HCT116 (cell line): ENCODE measurements around the gene IFITM5. TPM values are rescaled to one million over a fixed set of nuclear protein-coding genes. Genes with fewer than 3 reads are reported as not detected.

ENCODE experiments used
- ATAC-seq: fragments of 200-7000 bp; cut with Tn5 transposase; 2 replicates; pipeline ENCODE4 v1.9.1; 2020; ENCODE audit warnings: mild to moderate bottlenecking, moderate library complexity
- BruUV-seq: library from RNA; stranded (reverse); fragments of 400-500 nt; replicated peaks from 2 replicates; lab custom pipeline; 2021; lab: Mats Ljungman, UMichigan
- CTCF ChIA-PET: fragments of 300-600 bp; sonication (Branson Sonifier 250); formaldehyde crosslinking; loops from one replicate; lab custom pipeline; 2021; ENCODE audit warnings: antibody characterized with exemption; lab: Charles Lee
- POLR2A ChIA-PET: fragments of 300-600, 350-600 bp; sonication (Branson Sonifier 250); formaldehyde crosslinking; loops from one replicate; lab custom pipeline; 2021; ENCODE audit warnings: antibody characterized with exemption; lab: Charles Lee
- RAD21 ChIA-PET, 2 experiments: fragments of 300-600 bp; sonication (Branson Sonifier 250); formaldehyde crosslinking; loops; one replicate each; lab custom pipeline; 2023; ENCODE audit warnings: low total read pairs in 2 of 2; ENCODE audit not compliant: uncharacterized antibody in 2 of 2, unreplicated experiment in 2 of 2, low non-redundant PET in 1 of 2; lab: Charles Lee
- DNase-seq: peaks from one replicate; pipeline ENCODE4 v3.0.0-alpha.2; 2010; ENCODE audit warnings: low read depth, low spot score
- H2AFZ ChIP-seq: fragments of 200-600 bp; shearing (Covaris generic), sonication (generic); 2 replicates; pipeline ENCODE4 v1.6.1; 2017; ENCODE audit warnings: low read depth, mixed run types, mixed read lengths, antibody characterized with exemption, low read length; ENCODE audit not compliant: poor library complexity, severe bottlenecking
- H3K27ac ChIP-seq: 2 replicates; pipeline ENCODE4 v1.5.1; 2012; ENCODE audit warnings: low read depth, low read length
- H3K27me3 ChIP-seq: fragments of 200-600 bp; sonication (generic); 2 replicates; pipeline ENCODE4 v1.6.1; 2016; ENCODE audit warnings: mixed run types, low read length, mixed read lengths; ENCODE audit not compliant: insufficient read depth
- H3K36me3 ChIP-seq, 2 experiments: fragments of 200-500 bp in 1 of 2; fragments of 200-600 bp in 1 of 2; sonication (Bioruptor generic) in 1 of 2; sonication (generic) in 1 of 2; 2 replicates each; pipeline versions ENCODE4 v1.5.1 to v1.6.1; 2014 to 2016; ENCODE audit warnings: low read length in 2 of 2, inconsistent platforms in 1 of 2, mixed read lengths in 1 of 2, mixed run types in 1 of 2; ENCODE audit not compliant: insufficient read depth in 2 of 2, control insufficient read depth in 1 of 2
- H3K4me1 ChIP-seq, 2 experiments: fragments of 200-600 bp in 1 of 2; sonication (generic) in 1 of 2; 2 replicates each; pipeline versions ENCODE4 v1.5.1 to v1.6.1; 2012 to 2017; ENCODE audit warnings: low read length in 2 of 2, inconsistent platforms in 1 of 2, mild to moderate bottlenecking in 1 of 2, mixed read lengths in 1 of 2, mixed run types in 1 of 2, moderate library complexity in 1 of 2; ENCODE audit not compliant: insufficient read depth in 2 of 2, control insufficient read depth in 1 of 2
- H3K4me2 ChIP-seq: fragments of 200-600 bp; sonication (generic); 2 replicates; pipeline ENCODE4 v1.6.1; 2017; ENCODE audit warnings: mixed run types, low read length, mixed read lengths
- H3K4me3 ChIP-seq, 2 experiments: fragments of 200-600 bp in 1 of 2; sonication (generic) in 1 of 2; replicated peaks in 1 of 2; 2 replicates each; pipeline ENCODE4 v1.5.1; 2011 to 2016; ENCODE audit warnings: low read length in 2 of 2, control low read depth in 1 of 2, low read depth in 1 of 2, mild to moderate bottlenecking in 1 of 2, mixed read lengths in 1 of 2, mixed run types in 1 of 2
- H3K79me2 ChIP-seq: fragments of 200-600 bp; sonication (generic); 2 replicates; pipeline ENCODE4 v1.6.1; 2017; ENCODE audit warnings: mild to moderate bottlenecking, mixed run types, low read length, moderate library complexity, mixed read lengths; ENCODE audit not compliant: insufficient read depth
- H3K9ac ChIP-seq: fragments of 200-600 bp; sonication (generic); 2 replicates; pipeline ENCODE4 v1.6.1; 2016; ENCODE audit warnings: low read length, mixed read lengths
- H3K9me2 ChIP-seq: fragments of 200-600 bp; sonication (generic), shearing (Covaris generic); 2 replicates; pipeline ENCODE4 v1.6.1; 2017; ENCODE audit warnings: mixed run types, mild to moderate bottlenecking, moderate library complexity; ENCODE audit not compliant: insufficient read depth
- H3K9me3 ChIP-seq, 2 experiments: fragments of 200-500 bp in 1 of 2; fragments of 200-600 bp in 1 of 2; sonication (Bioruptor generic) in 1 of 2; sonication (generic) in 1 of 2; 2 replicates each; pipeline ENCODE4 v1.6.1; 2014 to 2017; ENCODE audit warnings: low read length in 2 of 2, mixed read lengths in 2 of 2, inconsistent platforms in 1 of 2, low read depth in 1 of 2, mild to moderate bottlenecking in 1 of 2, mixed run types in 1 of 2, moderate library complexity in 1 of 2; ENCODE audit not compliant: control insufficient read depth in 1 of 2, insufficient read depth in 1 of 2
- H4K20me1 ChIP-seq: fragments of 200-600 bp; sonication (generic), shearing (Covaris generic); 2 replicates; pipeline ENCODE4 v1.6.1; 2017; ENCODE audit warnings: mixed run types, mild to moderate bottlenecking, moderate library complexity; ENCODE audit not compliant: insufficient read depth
- CBX3 ChIP-seq: IDR thresholded peaks from 2 replicates; pipeline ENCODE4 v1.6.1; 2012; ENCODE audit warnings: low read depth
- CEBPB ChIP-seq: IDR thresholded peaks from 2 replicates; pipeline ENCODE4 v1.6.1; 2012; ENCODE audit warnings: low read depth
- CTCF ChIP-seq, 3 experiments: fragments of 200-600 bp in 1 of 3; sonication (generic) in 1 of 3; IDR thresholded peaks in 2 of 3; conservative IDR thresholded peaks in 1 of 3; 2 replicates each; pipeline ENCODE4 v1.5.1; 2012 to 2017; ENCODE audit warnings: low read depth in 2 of 3, low read length in 2 of 3, antibody characterized with exemption in 1 of 3, borderline replicate concordance in 1 of 3, control low read depth in 1 of 3, mild to moderate bottlenecking in 1 of 3, mixed read lengths in 1 of 3, mixed run types in 1 of 3, moderate library complexity in 1 of 3; ENCODE audit not compliant: insufficient read depth in 1 of 3
- ELF1 ChIP-seq: IDR thresholded peaks from 2 replicates; pipeline ENCODE4 v1.6.1; 2012; ENCODE audit warnings: low read depth, borderline replicate concordance
- EZH2 ChIP-seq: fragments of 200-600 bp; sonication (generic); IDR thresholded peaks from 2 replicates; pipeline ENCODE4 v1.6.1; 2017; ENCODE audit warnings: antibody characterized with exemption, mixed run types
- EZH2phosphoT487 ChIP-seq: fragments of 200-600 bp; IDR thresholded peaks from 2 replicates; pipeline ENCODE4 v1.6.1; 2018; ENCODE audit warnings: antibody characterized with exemption, borderline replicate concordance
- FOSL1 ChIP-seq: IDR thresholded peaks from 2 replicates; pipeline ENCODE4 v1.6.1; 2012; ENCODE audit warnings: low read depth
- POLR2A ChIP-seq: IDR thresholded peaks from 2 replicates; pipeline ENCODE4 v1.7.0; 2011; ENCODE audit warnings: borderline replicate concordance; ENCODE audit not compliant: insufficient read depth, insufficient read length; ENCODE audit errors: extremely low read depth
- POLR2AphosphoS5 ChIP-seq: IDR thresholded peaks from 2 replicates; pipeline ENCODE4 v1.6.1; 2011; ENCODE audit warnings: mild to moderate bottlenecking, low read depth, low read length, moderate library complexity
- RAD21 ChIP-seq: IDR thresholded peaks from 2 replicates; pipeline ENCODE4 v1.6.1; 2012; ENCODE audit warnings: low read depth, mild to moderate bottlenecking
- SIN3A ChIP-seq: IDR thresholded peaks from 2 replicates; pipeline ENCODE4 v1.6.1; 2012; ENCODE audit warnings: low read depth
- SP1 ChIP-seq: IDR thresholded peaks from 2 replicates; pipeline ENCODE4 v1.6.1; 2012; ENCODE audit warnings: low read depth
- SRF ChIP-seq: IDR thresholded peaks from 2 replicates; pipeline ENCODE4 v1.6.1; 2012; ENCODE audit warnings: low read depth
- TCF7L2 ChIP-seq: IDR thresholded peaks from 2 replicates; pipeline ENCODE4 v1.7.0; 2011; ENCODE audit warnings: borderline replicate concordance, inconsistent platforms; ENCODE audit not compliant: insufficient read depth, insufficient read length; ENCODE audit errors: extremely low read depth
- YY1 ChIP-seq: IDR thresholded peaks from 2 replicates; pipeline ENCODE4 v1.6.1; 2011; ENCODE audit warnings: low read length, low read depth, moderate library complexity, mild to moderate bottlenecking; ENCODE audit not compliant: insufficient replicate concordance; ENCODE audit errors: extremely low read depth
- ZFX ChIP-seq: fragments of 450-650 bp; IDR thresholded peaks from 2 replicates; pipeline ENCODE4 v1.6.1; 2017
- ZNF274 ChIP-seq: fragments of 200-500 bp; sonication (Bioruptor generic); IDR thresholded peaks from 2 replicates; pipeline ENCODE4 v1.6.1; 2014; ENCODE audit warnings: mild to moderate bottlenecking, low read depth, low read length, inconsistent platforms
- intact Hi-C: fragments of 100-400 bp; cut with micrococcal nuclease; formaldehyde crosslinking; loops from 2 replicates; pipeline ENCODE4 v1.10.0; 2022
- total RNA-seq: library from RNA; stranded (reverse); gene quantifications from one replicate; pipeline ENCODE4 v1.2.1, GENCODE V29; 2021; ENCODE audit not compliant: unreplicated experiment
- TF ChIP-seq, protein P1 (sequence below): IDR thresholded peaks from 2 replicates; pipeline ENCODE4 v1.6.1; 2011; ENCODE audit warnings: mild to moderate bottlenecking, low read length, moderate library complexity; ENCODE audit not compliant: insufficient replicate concordance; ENCODE audit errors: extremely low read depth
- TF ChIP-seq, protein P2 (sequence below): IDR thresholded peaks from 2 replicates; pipeline ENCODE4 v1.6.1; 2012
- TF ChIP-seq, protein P3 (sequence below): IDR thresholded peaks from 2 replicates; pipeline ENCODE4 v1.6.1; 2012; ENCODE audit warnings: low read depth

IFITM5 gene
- total RNA-seq, 1 experiment from 2014 or later, result not detected

GRCh38 chr11:293271-293851 is 6.0 kb downstream of the IFITM5 start:
- H3K9ac ChIP-seq, result no peak overlapping the region
- no peak for DNase-seq
- H3K4me1 ChIP-seq, result peaks cover 4 to 12% of the 10 kb centered on the region in 2 experiments; a peak in 3 of 4 replicates
- ATAC-seq, result no peak
- no peak overlapping the region for H2AFZ ChIP-seq
- H4K20me1 ChIP-seq, result no peaks in the 10 kb centered on the region
- TF ChIP-seq ELF1 (no peak), POLR2A (no peak), CBX3 (no peak), EZH2phosphoT487 (no peak), SP1 (no peak), CTCF (IDR thresholded peaks at IDR 0.05 in 2 of 3, conservative IDR thresholded peaks at IDR 0.05 in 1 of 3; ENCODE audit: borderline replicate concordance in 1 of 3, insufficient read depth in 1 of 3, low read depth in 2 of 3, low read length in 2 of 3) (no peak), SRF (no peak), SIN3A (no peak), POLR2AphosphoS5 (no peak), CEBPB (no peak), ZNF274 (no peak), YY1 (no peak), TCF7L2 (no peak), ZFX (no peak), RAD21 (no peak), FOSL1 (no peak), EZH2 (no peak)
- TF ChIP-seq, protein P1, sequence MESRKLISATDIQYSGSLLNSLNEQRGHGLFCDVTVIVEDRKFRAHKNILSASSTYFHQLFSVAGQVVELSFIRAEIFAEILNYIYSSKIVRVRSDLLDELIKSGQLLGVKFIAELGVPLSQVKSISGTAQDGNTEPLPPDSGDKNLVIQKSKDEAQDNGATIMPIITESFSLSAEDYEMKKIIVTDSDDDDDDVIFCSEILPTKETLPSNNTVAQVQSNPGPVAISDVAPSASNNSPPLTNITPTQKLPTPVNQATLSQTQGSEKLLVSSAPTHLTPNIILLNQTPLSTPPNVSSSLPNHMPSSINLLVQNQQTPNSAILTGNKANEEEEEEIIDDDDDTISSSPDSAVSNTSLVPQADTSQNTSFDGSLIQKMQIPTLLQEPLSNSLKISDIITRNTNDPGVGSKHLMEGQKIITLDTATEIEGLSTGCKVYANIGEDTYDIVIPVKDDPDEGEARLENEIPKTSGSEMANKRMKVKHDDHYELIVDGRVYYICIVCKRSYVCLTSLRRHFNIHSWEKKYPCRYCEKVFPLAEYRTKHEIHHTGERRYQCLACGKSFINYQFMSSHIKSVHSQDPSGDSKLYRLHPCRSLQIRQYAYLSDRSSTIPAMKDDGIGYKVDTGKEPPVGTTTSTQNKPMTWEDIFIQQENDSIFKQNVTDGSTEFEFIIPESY, result no peak
- TF ChIP-seq, protein P2, sequence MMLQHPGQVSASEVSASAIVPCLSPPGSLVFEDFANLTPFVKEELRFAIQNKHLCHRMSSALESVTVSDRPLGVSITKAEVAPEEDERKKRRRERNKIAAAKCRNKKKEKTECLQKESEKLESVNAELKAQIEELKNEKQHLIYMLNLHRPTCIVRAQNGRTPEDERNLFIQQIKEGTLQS, result no peak
- TF ChIP-seq, protein P3, sequence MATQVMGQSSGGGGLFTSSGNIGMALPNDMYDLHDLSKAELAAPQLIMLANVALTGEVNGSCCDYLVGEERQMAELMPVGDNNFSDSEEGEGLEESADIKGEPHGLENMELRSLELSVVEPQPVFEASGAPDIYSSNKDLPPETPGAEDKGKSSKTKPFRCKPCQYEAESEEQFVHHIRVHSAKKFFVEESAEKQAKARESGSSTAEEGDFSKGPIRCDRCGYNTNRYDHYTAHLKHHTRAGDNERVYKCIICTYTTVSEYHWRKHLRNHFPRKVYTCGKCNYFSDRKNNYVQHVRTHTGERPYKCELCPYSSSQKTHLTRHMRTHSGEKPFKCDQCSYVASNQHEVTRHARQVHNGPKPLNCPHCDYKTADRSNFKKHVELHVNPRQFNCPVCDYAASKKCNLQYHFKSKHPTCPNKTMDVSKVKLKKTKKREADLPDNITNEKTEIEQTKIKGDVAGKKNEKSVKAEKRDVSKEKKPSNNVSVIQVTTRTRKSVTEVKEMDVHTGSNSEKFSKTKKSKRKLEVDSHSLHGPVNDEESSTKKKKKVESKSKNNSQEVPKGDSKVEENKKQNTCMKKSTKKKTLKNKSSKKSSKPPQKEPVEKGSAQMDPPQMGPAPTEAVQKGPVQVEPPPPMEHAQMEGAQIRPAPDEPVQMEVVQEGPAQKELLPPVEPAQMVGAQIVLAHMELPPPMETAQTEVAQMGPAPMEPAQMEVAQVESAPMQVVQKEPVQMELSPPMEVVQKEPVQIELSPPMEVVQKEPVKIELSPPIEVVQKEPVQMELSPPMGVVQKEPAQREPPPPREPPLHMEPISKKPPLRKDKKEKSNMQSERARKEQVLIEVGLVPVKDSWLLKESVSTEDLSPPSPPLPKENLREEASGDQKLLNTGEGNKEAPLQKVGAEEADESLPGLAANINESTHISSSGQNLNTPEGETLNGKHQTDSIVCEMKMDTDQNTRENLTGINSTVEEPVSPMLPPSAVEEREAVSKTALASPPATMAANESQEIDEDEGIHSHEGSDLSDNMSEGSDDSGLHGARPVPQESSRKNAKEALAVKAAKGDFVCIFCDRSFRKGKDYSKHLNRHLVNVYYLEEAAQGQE, result no peak
- ChIA-PET POLR2A (no interaction called here), CTCF (no interaction called here), RAD21 (no interaction called here)
- H3K36me3 ChIP-seq, result peaks cover 0 to 5% of the 10 kb centered on the region in 2 experiments; a peak in 3 of 4 replicates
- H3K4me2 ChIP-seq, result no peak overlapping the region
- intact Hi-C loops, result no loop called here
- H3K79me2 ChIP-seq, result peaks cover 5% of the 10 kb centered on the region; the same call in 1 of the 2 replicates
- no peaks in the 10 kb centered on the region for H3K9me3 ChIP-seq
- H3K27me3 ChIP-seq, result no peaks in the 10 kb centered on the region
- no peak overlapping the region for H3K27ac ChIP-seq
- no peaks in the 10 kb centered on the region for H3K9me2 ChIP-seq
- no peak overlapping the region for H3K4me3 ChIP-seq
- BruUV-seq, result no TSS peak
